RWPE1 (cell line): ENCODE results near the gene ADSS2.
"Not testable (repeated sequence)": the region's sequence is repeated elsewhere in the genome, so short reads cannot be mapped to it uniquely, and the experiment has no call there.

Source experiments
- CTCF ChIA-PET: fragments of 350-600 bp; sonication (Branson Sonifier 250); formaldehyde crosslinking; extraction: SDS; loops from one replicate; lab custom pipeline; 2021; lab: Yijun Ruan, JAX
- POLR2A ChIA-PET: fragments of 400-600 bp; formaldehyde crosslinking; extraction: SDS; loops from one replicate; lab custom pipeline; 2020; ENCODE audit warnings: antibody characterized with exemption; ENCODE audit not compliant: low non-redundant PET; lab: Yijun Ruan, JAX
- DNase-seq: peaks from one replicate; pipeline ENCODE4 v3.0.0; 2012; ENCODE audit warnings: low spot score
- H3K27ac ChIP-seq: fragments of 450-650 bp; 2 replicates; pipeline ENCODE4 v1.5.1; 2017
- CTCF ChIP-seq: fragments of 450-650 bp; conservative IDR thresholded peaks from 2 replicates; pipeline ENCODE4 v1.5.1; 2017; ENCODE audit warnings: low read depth, mild to moderate bottlenecking

The ADSS2 gene

GRCh38 chr1:244386595-244386994 lies 65.1 kb downstream of the ADSS2 start:
- H3K27ac ChIP-seq, result no peak overlapping the region
- POLR2A ChIA-PET, result no interaction called here
- DNase-seq, result no peak
- CTCF ChIA-PET, result no interaction called here
- TF ChIP-seq CTCF, result no peak

DNA sequence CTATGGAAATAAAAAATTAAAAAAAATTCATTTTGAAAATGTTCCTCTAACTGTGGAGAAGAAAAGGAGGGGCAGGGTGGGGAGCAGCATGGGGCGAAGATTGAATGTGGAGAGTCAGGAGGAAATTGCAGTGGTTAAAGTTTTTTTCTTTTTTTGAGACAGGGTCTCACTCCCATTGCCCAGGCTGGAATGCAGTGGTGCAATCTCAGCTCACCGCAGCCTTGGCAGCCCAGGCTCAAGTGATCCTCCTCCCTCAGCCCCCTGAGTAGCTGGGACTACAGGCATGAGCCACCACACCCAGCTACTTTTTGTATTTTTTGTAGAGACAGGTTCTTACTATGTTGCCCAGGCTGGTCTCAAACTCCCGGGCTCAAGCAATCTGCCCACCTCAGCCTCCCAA lies 67.6 kb downstream of the ADSS2 start:
- CTCF ChIA-PET, result no interaction called here
- TF ChIP-seq CTCF, result no peak

DNA sequence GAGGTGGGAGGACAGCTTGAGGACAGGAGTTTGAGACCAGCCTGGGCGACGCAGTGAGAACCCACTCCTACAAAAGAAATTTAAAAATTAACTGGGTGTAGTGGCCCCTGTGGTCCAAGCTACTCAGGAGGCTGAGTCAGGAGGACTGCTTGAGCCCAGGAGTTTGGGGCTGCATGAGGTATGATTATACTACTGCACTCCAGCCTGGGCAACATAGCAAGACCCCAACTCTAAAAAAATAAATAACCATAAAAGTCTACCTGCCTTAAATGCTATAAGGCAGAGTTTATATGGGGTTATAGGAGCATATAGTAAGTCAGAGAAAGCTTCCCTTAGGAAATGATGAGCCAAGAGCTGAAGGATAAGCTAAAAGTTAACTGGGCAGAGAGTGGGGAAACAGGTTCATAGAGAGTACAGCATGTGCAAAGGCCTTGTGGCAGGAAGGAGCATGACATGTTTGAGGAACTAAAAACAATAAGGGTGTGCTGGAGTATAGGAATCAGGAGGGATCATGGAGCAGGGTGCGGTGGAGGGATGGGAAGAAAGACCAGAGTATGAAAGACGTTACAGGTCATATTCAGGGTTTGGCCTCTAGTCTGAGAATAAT lies 68.3 kb downstream of the ADSS2 start:
- ChIA-PET POLR2A (no interaction called here), CTCF (interaction anchor here (0.7 kb wide), 1 partner anchor 14 kb away, joined by 3 read pairs; no protein-coding TSS in a partner anchor)
- DNase-seq, result no peak
- TF ChIP-seq CTCF, result no peak
- no peak overlapping the region for H3K27ac ChIP-seq

More for the DNA sequence above, 67.6 kb downstream of the ADSS2 start:
- no peak for DNase-seq
- POLR2A ChIA-PET, result no interaction called here
- H3K27ac ChIP-seq, result no peak overlapping the region

GRCh38 chr1:244381878-244382565 lies 69.7 kb downstream of the ADSS2 start:
- TF ChIP-seq CTCF, result no peak
- CTCF ChIA-PET, result interaction anchor here (0.7 kb wide), 1 partner anchor 79 kb away, joined by 3 read pairs; no protein-coding TSS in a partner anchor
- H3K27ac ChIP-seq, result peak overlapping the region; percentile 52
- POLR2A ChIA-PET, result no interaction called here
- peak; percentile 23 for DNase-seq

GRCh38 chr1:244376126-244376525 lies 75.6 kb downstream of the ADSS2 start:
- no peak for TF ChIP-seq CTCF
- CTCF ChIA-PET, result interaction anchor here (0.6 kb wide), 1 partner anchor 842 kb away, joined by 3 read pairs; no protein-coding TSS in a partner anchor
- H3K27ac ChIP-seq, result no peak overlapping the region
- DNase-seq, result no peak
- POLR2A ChIA-PET, result no interaction called here

- no peak overlapping the region for H3K27ac ChIP-seq
- DNase-seq, result no peak
- ChIA-PET CTCF (no interaction called here), POLR2A (no interaction called here)
- TF ChIP-seq CTCF, result no peak
These were observed 76.7 kb downstream of the ADSS2 start for GRCh38 chr1:244375051-244375450.

DNA sequence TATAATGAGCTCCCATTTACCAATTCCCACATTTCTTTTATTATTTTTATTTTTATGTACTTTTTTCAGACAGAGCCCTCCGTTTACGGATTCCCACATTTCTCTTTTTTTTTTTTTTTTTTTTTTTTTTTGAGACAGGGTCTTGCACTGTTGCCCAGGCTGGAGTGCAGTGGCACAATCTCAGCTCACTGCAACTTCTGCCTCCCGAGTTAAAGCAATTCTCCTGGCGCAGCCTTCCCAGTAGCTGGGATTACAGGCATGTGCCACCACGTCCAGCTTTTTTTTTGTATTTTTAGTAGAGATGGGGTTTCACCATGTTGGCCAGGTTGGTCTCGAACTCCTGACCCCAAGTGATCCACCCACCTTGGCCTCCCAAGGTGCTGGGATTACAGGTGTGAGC lies 77.2 kb downstream of the ADSS2 start:
- POLR2A ChIA-PET, DNase-seq, H3K27ac ChIP-seq: not testable (repeated sequence)
- CTCF ChIA-PET, result interaction anchor here (0.6 kb wide), 1 partner anchor 152 kb away, joined by 3 read pairs; no protein-coding TSS in a partner anchor
